Psoas muscle (tissue), 8 donors: ENCODE data around the gene ABLIM2. TPM values are rescaled to one million over a fixed set of nuclear protein-coding genes. Genes with fewer than 3 reads are reported as not detected.

Experiments used
- ATAC-seq, 4 donors: fragments of 200-7000 bp; cut with Tn5 transposase; one replicate each; pipeline ENCODE4 v1.9.1; 2020; ENCODE audit warnings: moderate library complexity in 3 of 4, mild to moderate bottlenecking in 2 of 4
- DNase-seq, 2 donors: peaks; one replicate each; pipeline ENCODE4 v3.0.0-alpha.2; 2020
- H3K27ac ChIP-seq: fragments of 200-600 bp; one replicate; pipeline ENCODE4 v1.8.0; 2022
- H3K27me3 ChIP-seq, 3 donors: fragments of 200-600 bp in 1 of 3; one replicate each; pipeline versions ENCODE4 v1.6.1 to v1.8.0; 2013 to 2022; ENCODE audit warnings: low read length in 2 of 3, mild to moderate bottlenecking in 2 of 3, moderate library complexity in 1 of 3; ENCODE audit not compliant: insufficient read depth in 3 of 3
- H3K36me3 ChIP-seq, 2 donors: fragments of 200-600 bp in 1 of 2; one replicate each; pipeline versions ENCODE4 v1.6.1 to v1.8.0; 2013 to 2022; ENCODE audit warnings: low read depth in 1 of 2, mild to moderate bottlenecking in 1 of 2, moderate library complexity in 1 of 2; ENCODE audit not compliant: insufficient read depth in 1 of 2
- H3K4me1 ChIP-seq: fragments of 200-600 bp; one replicate; pipeline ENCODE4 v1.8.0; 2022
- H3K4me3 ChIP-seq: fragments of 200-600 bp; one replicate; pipeline ENCODE4 v1.8.0; 2022; ENCODE audit warnings: mild to moderate bottlenecking
- H3K9me3 ChIP-seq: fragments of 200-600 bp; one replicate; pipeline ENCODE4 v1.8.0; 2022
- WGBS, 3 donors: extraction: QIAGEN DNeasy Blood & Tissue Kit; methylation state at CpG; one replicate each; pipeline versions ENCODE4 v1.1.6 to v1.1.7; 2013; 5-methylcytosine and 5-hydroxymethylcytosine counted together
- intact Hi-C, 2 donors: fragments of 100-400 bp; cut with DNase I; formaldehyde crosslinking; loops; one replicate each; pipeline versions ENCODE4 v1.11.0 to v1.14.2; 2022
- polyA plus RNA-seq, 3 donors: library from polyadenylated mRNA; stranded (reverse); fragments of 200-250 nt; gene quantifications; one replicate each; pipeline ENCODE4 v1.2.3, GENCODE V29; 2013
- total RNA-seq, 4 donors: library from RNA; stranded (reverse); fragmentation: NEBNext Ultra II Directional in 2 of 4; extraction: Animal tissue kit (Norgen Biotek cat#: 25700) in 2 of 4; gene quantifications; one replicate each; pipeline versions ENCODE4 v1.2.1 to v1.2.4, GENCODE V29; 2021 to 2023
- TF ChIP-seq, protein P1 (sequence below): fragments of 200-600 bp; IDR thresholded peaks from one replicate; pipeline ENCODE4 v1.8.0; 2022; ENCODE audit warnings: antibody characterized with exemption
- donor health status: healthy with polysubstance abuse.
- donor health status: DM: no; HTN: no; CAD: no; lungs with moderate emphysema.
- donor health status: Bipolar disorder and iron deficiency.
- donor health status: healthy.
- donor health status: DM: yes; HTN: yes; CAD: no.
- donor health status: DM: no; HTN: no; CAD: no.
- donor health status: DM: no; HTN: no; CAD: no.
- donor health status: DM: yes; HTN: yes; CAD: no.

Gene ABLIM2
- total and polyA plus RNA-seq, 7 donors, result 82.2 to 956 (median 292) TPM

DNA sequence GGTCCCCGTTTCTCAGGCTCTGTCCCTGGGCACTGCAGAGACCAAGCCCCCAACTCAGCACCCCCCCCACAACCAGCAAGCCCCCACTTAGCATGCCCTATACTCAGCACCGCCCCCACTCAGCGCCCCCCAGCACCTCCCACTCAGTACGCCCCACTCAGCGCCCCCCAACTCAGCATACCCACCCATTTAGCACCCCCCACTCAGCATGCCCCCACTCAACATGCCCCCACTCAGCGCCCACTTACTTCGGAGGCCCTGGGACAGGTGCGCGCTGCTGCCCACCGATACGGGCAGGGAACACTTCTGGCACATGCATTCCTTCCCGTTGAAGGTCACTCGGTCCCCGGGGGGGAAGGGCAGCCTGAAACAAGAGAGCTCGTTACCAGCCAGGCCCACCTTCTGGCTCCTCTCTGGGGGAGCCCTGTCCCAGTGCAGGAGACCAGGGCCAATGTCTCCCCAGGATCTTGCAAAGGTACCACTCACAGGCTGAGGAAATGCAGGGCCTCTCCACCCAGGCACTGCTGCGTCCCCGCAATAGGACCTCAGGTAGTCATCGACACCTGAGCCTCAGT lies 70.6 kb downstream of the ABLIM2 start:
- peak; percentile 18 to 49 for DNase-seq
- no peak overlapping the region for H3K4me3 ChIP-seq
- intact Hi-C loops, result no loop called here
- no peaks in the 10 kb centered on the region for H3K27me3 ChIP-seq
- 70 to 84% (median 72%) methylated on average over 14 to 18 of the region's 18 CpGs for WGBS, 3 donors
- peaks cover 0 to 49% of the 10 kb centered on the region in 2 donors for H3K36me3 ChIP-seq
- H3K27ac ChIP-seq, result peak overlapping the region; percentile 27
- H3K4me1 ChIP-seq, result peaks cover 3% of the 10 kb centered on the region
- H3K9me3 ChIP-seq, result no peaks in the 10 kb centered on the region
- TF ChIP-seq, protein P1, sequence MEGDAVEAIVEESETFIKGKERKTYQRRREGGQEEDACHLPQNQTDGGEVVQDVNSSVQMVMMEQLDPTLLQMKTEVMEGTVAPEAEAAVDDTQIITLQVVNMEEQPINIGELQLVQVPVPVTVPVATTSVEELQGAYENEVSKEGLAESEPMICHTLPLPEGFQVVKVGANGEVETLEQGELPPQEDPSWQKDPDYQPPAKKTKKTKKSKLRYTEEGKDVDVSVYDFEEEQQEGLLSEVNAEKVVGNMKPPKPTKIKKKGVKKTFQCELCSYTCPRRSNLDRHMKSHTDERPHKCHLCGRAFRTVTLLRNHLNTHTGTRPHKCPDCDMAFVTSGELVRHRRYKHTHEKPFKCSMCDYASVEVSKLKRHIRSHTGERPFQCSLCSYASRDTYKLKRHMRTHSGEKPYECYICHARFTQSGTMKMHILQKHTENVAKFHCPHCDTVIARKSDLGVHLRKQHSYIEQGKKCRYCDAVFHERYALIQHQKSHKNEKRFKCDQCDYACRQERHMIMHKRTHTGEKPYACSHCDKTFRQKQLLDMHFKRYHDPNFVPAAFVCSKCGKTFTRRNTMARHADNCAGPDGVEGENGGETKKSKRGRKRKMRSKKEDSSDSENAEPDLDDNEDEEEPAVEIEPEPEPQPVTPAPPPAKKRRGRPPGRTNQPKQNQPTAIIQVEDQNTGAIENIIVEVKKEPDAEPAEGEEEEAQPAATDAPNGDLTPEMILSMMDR, result no peak
- peak in 2 of 4 donors; percentile 3 to 21 for ATAC-seq

DNA sequence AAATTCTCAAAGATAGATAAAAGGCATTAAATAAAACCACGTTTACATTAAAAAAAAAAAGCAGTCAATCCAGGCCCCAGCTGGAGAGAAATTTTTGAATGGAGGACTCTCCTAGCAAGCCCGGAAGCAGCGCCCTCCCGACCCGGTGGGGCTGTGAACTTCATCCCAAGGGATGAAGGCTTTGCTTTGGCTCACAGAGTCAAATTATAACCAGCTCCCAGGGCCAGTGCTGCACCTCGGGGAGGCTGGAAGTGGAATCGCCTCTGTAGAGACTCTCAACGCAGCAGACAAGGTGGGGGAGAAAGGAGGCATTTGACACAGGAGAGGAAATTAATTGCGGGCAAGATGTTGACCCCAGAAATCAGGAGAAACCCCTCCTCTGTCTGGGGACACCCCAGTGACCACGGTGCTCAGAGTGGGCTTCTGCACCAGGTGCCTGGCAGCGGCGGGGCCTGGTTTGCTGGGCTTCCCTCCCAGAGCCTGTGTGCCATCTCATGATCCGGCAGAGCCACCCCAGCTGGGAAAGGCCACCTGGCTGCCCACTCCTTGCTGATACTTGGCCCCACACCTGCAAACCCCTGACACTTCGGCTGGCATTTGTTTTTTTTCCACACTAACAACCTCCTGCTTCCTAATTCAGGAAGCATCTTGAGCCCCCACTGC lies 71.7 kb downstream of the ABLIM2 start:
- intact Hi-C loops, result no loop called here
- Histone ChIP-seq H3K4me1 (peaks cover 3% of the 10 kb centered on the region), H3K36me3 (peaks cover 0 to 53% of the 10 kb centered on the region in 2 donors), H3K4me3 (no peak overlapping the region), H3K27me3 (no peaks in the 10 kb centered on the region), H3K27ac (peak overlapping the region; percentile 30), H3K9me3 (no peaks in the 10 kb centered on the region)
- no peak for ATAC-seq
- 63 to 70% (median 64%) methylated on average over 14 of the region's 14 CpGs for WGBS, 3 donors
- TF ChIP-seq, protein P1, result no peak
- DNase-seq, result peak; percentile 15 to 50

DNA sequence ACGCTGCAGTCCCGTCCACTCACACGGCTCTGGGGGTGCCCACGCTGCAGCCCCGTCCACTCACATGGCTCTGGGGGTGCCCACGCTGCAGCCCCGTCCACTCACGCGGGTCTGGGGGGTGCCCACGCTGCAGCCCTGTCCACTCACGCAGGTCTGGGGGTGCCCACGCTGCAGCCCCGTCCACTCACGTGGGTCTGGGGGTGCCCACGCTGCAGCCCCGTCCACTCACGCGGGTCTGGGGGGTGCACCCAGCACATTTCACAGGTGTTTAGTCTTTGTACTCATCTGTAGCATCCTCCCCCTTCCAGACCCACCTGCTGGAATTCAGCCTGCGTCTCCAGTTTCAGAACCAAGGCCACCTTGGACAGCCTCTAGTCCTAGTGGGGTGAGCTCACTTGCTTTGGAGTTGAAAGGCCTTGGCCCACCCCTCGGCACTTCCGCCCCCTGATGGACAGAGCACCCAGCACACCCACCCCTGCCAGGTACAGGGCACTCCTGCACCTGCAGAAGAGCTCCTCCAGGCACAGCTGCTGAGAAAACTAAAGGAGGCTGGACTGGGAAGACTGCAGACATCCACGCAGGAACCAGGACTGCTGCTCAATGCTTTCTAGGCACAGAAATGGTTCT lies 73.0 kb downstream of the ABLIM2 start:
- DNase-seq, result peak; percentile 7 to 47
- Histone ChIP-seq H3K4me1 (peaks cover 3% of the 10 kb centered on the region), H3K27ac (no peak overlapping the region), H3K4me3 (no peak overlapping the region), H3K27me3 (no peaks in the 10 kb centered on the region), H3K36me3 (peaks cover 0 to 66% of the 10 kb centered on the region in 2 donors), H3K9me3 (no peaks in the 10 kb centered on the region)
- ATAC-seq, result no peak
- intact Hi-C loops, result no loop called here
- TF ChIP-seq, protein P1, result no peak
- 88 to 92% (median 90%) methylated on average over 22 of the region's 22 CpGs for WGBS, 3 donors

- no peaks in the 10 kb centered on the region for H3K9me3 ChIP-seq
- no peak overlapping the region for H3K4me3 ChIP-seq
- H3K36me3 ChIP-seq, result peaks cover 0 to 73% of the 10 kb centered on the region in 2 donors
- no peaks in the 10 kb centered on the region for H3K27me3 ChIP-seq
- DNase-seq, result peak; percentile 9 to 59
- intact Hi-C loops, result no loop called here
- H3K4me1 ChIP-seq, result no peaks in the 10 kb centered on the region
- no peak overlapping the region for H3K27ac ChIP-seq
- WGBS, 3 donors, result 87 to 89% (median 89%) methylated on average over 24 to 27 of the region's 27 CpGs
- TF ChIP-seq, protein P1, result no peak
- no peak for ATAC-seq
Observed at GRCh38 chr4:8084712-8085490, 73.7 kb downstream of the ABLIM2 start.
